ENCODE data around the gene NDUFAF5. TPM values are rescaled to one million over a fixed set of nuclear protein-coding genes. Genes with fewer than 3 reads are reported as not detected.
A peak's percentile ranks its signal among the peaks of the same experiment; 100 is the strongest.

NDUFAF5 gene
- total and polyA plus RNA-seq, 8 donors, result 19.5 to 29.4 (median 25.3) TPM

GRCh38 chr20:13765868-13766416 is 18.9 kb upstream of the NDUFAF5 start:
- no peak for ATAC-seq
- intact Hi-C loops (cut with DNase I), result no loop called here
- no peak for DNase-seq
- Histone ChIP-seq H3K27ac (no peak overlapping the region), H3K27me3 (no peaks in the 10 kb centered on the region), H3K9me3 (peaks cover 0 to 5% of the 10 kb centered on the region in 2 donors), H3K4me1 (no peaks in the 10 kb centered on the region), H3K4me3 (no peak overlapping the region), H3K36me3 (peaks cover 0 to 82% of the 10 kb centered on the region in 2 donors)
- no peak for TF ChIP-seq CTCF (IDR thresholded peaks at IDR 0.05)

- H3K9me3 ChIP-seq, result peaks cover 0 to 5% of the 10 kb centered on the region in 2 donors
- H3K27ac ChIP-seq, result no peak overlapping the region
- no peak overlapping the region for H3K4me3 ChIP-seq
- ATAC-seq, result no peak
- H3K4me1 ChIP-seq, result no peaks in the 10 kb centered on the region
- TF ChIP-seq CTCF (IDR thresholded peaks at IDR 0.05), result no peak
- peaks cover 0 to 83% of the 10 kb centered on the region in 2 donors for H3K36me3 ChIP-seq
- DNase-seq, result no peak
- intact Hi-C loops (cut with DNase I), result loop anchor here in 1 of 2 donors (10.0 kb wide), 1 partner anchor 645 kb away; no protein-coding TSS in a partner anchor
- no peaks in the 10 kb centered on the region for H3K27me3 ChIP-seq
Observed at GRCh38 chr20:13770141-13770540, 14.7 kb upstream of the NDUFAF5 start.

- no peaks in the 10 kb centered on the region for H3K27me3 ChIP-seq
- no peaks in the 10 kb centered on the region for H3K9me3 ChIP-seq
- no peak for DNase-seq
- H3K4me3 ChIP-seq, result no peak overlapping the region
- peak; percentile 20 to 42 for TF ChIP-seq CTCF (IDR thresholded peaks at IDR 0.05)
- intact Hi-C loops (cut with DNase I), result loop anchor here in 1 of 2 donors (10.0 kb wide), 1 partner anchor 647 kb away; no protein-coding TSS in a partner anchor
- ATAC-seq, result no peak
- H3K27ac ChIP-seq, result no peak overlapping the region
- H3K36me3 ChIP-seq, result peaks cover 0 to 82% of the 10 kb centered on the region in 2 donors
- H3K4me1 ChIP-seq, result no peaks in the 10 kb centered on the region
Observed at GRCh38 chr20:13771853-13772453, 12.9 kb upstream of the NDUFAF5 start.

GRCh38 chr20:13772529-13772928 is 12.3 kb upstream of the NDUFAF5 start:
- intact Hi-C loops (cut with DNase I), result loop anchor here in 1 of 2 donors (10.0 kb wide), 1 partner anchor 648 kb away; no protein-coding TSS in a partner anchor
- DNase-seq (no peak), ATAC-seq (no peak)
- no peaks in the 10 kb centered on the region for H3K9me3 ChIP-seq
- TF ChIP-seq CTCF (IDR thresholded peaks at IDR 0.05), result no peak
- no peak overlapping the region for H3K4me3 ChIP-seq
- H3K27me3 ChIP-seq, result no peaks in the 10 kb centered on the region
- no peaks in the 10 kb centered on the region for H3K4me1 ChIP-seq
- H3K36me3 ChIP-seq, result peaks cover 0 to 82% of the 10 kb centered on the region in 2 donors
- H3K27ac ChIP-seq, result no peak overlapping the region

- Histone ChIP-seq H3K36me3 (peaks cover 0 to 65% of the 10 kb centered on the region in 2 donors), H3K27me3 (no peaks in the 10 kb centered on the region), H3K4me1 (no peaks in the 10 kb centered on the region), H3K4me3 (no peak overlapping the region), H3K9me3 (no peaks in the 10 kb centered on the region), H3K27ac (no peak overlapping the region)
- no peak for DNase-seq
- intact Hi-C loops (cut with DNase I), result loop anchor here in 1 of 2 donors (10.0 kb wide), 1 partner anchor 651 kb away; no protein-coding TSS in a partner anchor
- no peak for ATAC-seq
- TF ChIP-seq CTCF (IDR thresholded peaks at IDR 0.05), result no peak
Observed at GRCh38 chr20:13775867-13776266, 9.0 kb upstream of the NDUFAF5 start.
